Endothelial cell (in vitro differentiated cells): ENCODE measurements around the gene PTPN4. TPM values are rescaled to one million over a fixed set of nuclear protein-coding genes. Genes with fewer than 3 reads are reported as not detected.

Experiments
- DNase-seq: peaks from one replicate; pipeline ENCODE4 v3.0.0; 2021; ENCODE audit warnings: low spot score
- H3K27ac Mint-ChIP-seq: one replicate; pipeline ENCODE4 v1.8.0; 2021; ENCODE audit warnings: mixed read lengths, inconsistent platforms; ENCODE audit not compliant: unreplicated experiment
- H3K27me3 Mint-ChIP-seq: one replicate; pipeline ENCODE4 v1.8.0; 2021; ENCODE audit warnings: mild to moderate bottlenecking, moderate library complexity, mixed read lengths, inconsistent platforms; ENCODE audit not compliant: unreplicated experiment
- H3K36me3 Mint-ChIP-seq: one replicate; pipeline ENCODE4 v1.8.0; 2021; ENCODE audit warnings: mild to moderate bottlenecking, low read depth, mixed read lengths, inconsistent platforms; ENCODE audit not compliant: unreplicated experiment
- H3K4me1 Mint-ChIP-seq: one replicate; pipeline ENCODE4 v1.8.0; 2021; ENCODE audit warnings: mild to moderate bottlenecking, mixed read lengths, inconsistent platforms; ENCODE audit not compliant: unreplicated experiment
- H3K4me3 Mint-ChIP-seq: one replicate; pipeline ENCODE4 v1.8.0; 2021; ENCODE audit warnings: mild to moderate bottlenecking, mixed read lengths, inconsistent platforms; ENCODE audit not compliant: unreplicated experiment
- H3K9me3 Mint-ChIP-seq: one replicate; pipeline ENCODE4 v1.8.0; 2021; ENCODE audit warnings: mixed read lengths, inconsistent platforms; ENCODE audit not compliant: unreplicated experiment
- total RNA-seq: library from RNA; stranded (reverse); fragmentation: NEBNext Ultra II Directional; extraction: Animal tissue kit (Norgen Biotek cat#: 25700); gene quantifications from one replicate; pipeline ENCODE4 v1.2.1, GENCODE V29; 2021; ENCODE audit not compliant: unreplicated experiment
- TF ChIP-seq, protein P1 (sequence below): fragments of 200-600 bp; sonication (generic); IDR thresholded peaks from one replicate; pipeline ENCODE4 v1.5.0; 2021; ENCODE audit warnings: antibody characterized with exemption; ENCODE audit not compliant: unreplicated experiment

Gene PTPN4
- total RNA-seq, 1 donor from 2014 or later, result 51.0 TPM

DNA sequence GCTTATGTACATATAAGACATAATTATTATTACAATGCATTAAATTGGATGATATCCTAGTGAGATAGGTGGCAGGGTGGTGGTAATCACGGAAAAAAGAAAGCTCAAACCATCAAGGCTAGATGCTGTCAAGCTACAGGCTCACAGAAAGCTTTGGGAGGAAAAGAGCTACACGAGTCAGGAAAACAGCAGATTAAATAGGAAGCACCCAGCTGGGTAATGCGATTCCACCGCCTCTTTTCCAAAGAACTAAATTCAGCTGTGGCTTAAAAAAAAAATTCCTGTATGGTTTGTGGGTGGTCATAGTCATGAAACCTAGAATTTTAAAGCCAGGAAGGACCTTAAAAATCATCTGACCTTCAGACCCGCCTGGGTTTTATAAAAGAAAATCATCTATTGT, 23.7 kb upstream of the PTPN4 start:
- H3K27me3 Mint-ChIP-seq, result peaks cover 6% of the 10 kb centered on the region
- H3K27ac Mint-ChIP-seq, result no peak overlapping the region
- no peaks in the 10 kb centered on the region for H3K9me3 Mint-ChIP-seq
- no peak for DNase-seq
- no peak overlapping the region for H3K4me3 Mint-ChIP-seq
- peaks cover 26% of the 10 kb centered on the region for H3K4me1 Mint-ChIP-seq
- TF ChIP-seq, protein P1, sequence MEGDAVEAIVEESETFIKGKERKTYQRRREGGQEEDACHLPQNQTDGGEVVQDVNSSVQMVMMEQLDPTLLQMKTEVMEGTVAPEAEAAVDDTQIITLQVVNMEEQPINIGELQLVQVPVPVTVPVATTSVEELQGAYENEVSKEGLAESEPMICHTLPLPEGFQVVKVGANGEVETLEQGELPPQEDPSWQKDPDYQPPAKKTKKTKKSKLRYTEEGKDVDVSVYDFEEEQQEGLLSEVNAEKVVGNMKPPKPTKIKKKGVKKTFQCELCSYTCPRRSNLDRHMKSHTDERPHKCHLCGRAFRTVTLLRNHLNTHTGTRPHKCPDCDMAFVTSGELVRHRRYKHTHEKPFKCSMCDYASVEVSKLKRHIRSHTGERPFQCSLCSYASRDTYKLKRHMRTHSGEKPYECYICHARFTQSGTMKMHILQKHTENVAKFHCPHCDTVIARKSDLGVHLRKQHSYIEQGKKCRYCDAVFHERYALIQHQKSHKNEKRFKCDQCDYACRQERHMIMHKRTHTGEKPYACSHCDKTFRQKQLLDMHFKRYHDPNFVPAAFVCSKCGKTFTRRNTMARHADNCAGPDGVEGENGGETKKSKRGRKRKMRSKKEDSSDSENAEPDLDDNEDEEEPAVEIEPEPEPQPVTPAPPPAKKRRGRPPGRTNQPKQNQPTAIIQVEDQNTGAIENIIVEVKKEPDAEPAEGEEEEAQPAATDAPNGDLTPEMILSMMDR, result no peak
- no peaks in the 10 kb centered on the region for H3K36me3 Mint-ChIP-seq

DNA sequence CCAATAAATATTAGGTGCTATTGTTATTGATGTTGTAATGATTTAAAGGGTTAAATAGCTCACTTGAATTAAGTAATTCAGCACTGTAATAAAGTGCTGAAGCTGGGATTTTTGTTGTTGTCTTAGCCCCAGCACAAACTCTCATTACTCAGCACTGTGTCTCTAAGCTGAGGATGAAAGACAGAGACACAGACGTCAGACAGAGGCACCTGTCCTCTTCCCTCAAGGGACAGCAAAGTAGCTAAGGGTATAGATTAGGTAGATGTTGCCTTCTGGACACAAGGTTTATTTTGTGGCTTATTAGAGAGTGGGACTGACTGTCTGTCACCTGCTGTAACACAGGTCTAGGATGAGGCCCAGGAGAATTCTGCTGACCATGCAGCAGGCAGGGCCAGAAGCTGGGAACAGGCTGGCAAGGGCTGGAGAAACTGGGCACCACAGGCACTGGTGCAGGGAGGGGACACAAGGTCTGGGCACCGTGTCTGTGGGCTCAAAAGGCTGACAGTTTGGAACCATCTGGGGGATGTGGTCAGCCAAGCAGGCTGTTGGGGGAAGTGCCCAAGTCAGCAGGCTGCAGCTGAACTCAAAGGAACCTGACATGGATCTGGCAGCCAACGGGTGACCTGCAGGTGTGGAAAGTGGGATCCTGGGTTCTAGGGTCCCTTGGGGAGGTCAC, 20.0 kb upstream of the PTPN4 start:
- no peak for DNase-seq
- Mint-ChIP-seq H3K27ac (no peak overlapping the region), H3K36me3 (no peaks in the 10 kb centered on the region), H3K9me3 (no peaks in the 10 kb centered on the region), H3K4me1 (peaks cover 15% of the 10 kb centered on the region), H3K27me3 (no peaks in the 10 kb centered on the region), H3K4me3 (no peak overlapping the region)
- TF ChIP-seq, protein P1, result no peak

DNA sequence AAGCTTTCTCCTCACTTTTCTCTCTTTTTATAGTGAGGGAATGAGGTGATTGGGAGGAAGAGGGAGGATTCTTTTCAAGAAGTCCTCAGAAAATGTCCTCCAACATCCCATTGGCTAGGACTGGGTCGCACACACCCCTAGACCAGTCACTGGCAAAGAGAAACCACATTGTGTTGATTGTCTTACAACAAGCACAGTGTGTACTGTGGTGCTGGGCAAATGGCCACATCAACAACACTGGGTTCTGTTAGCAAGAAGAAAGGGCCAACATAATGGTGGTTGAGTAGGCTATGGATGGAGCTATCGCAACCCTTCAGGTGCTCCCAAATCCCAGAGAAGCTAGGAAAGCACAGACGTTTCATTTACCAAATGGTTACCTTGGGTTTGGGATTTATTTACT, 18.7 kb upstream of the PTPN4 start:
- Mint-ChIP-seq H3K4me1 (peaks cover 4% of the 10 kb centered on the region), H3K27me3 (no peaks in the 10 kb centered on the region), H3K36me3 (no peaks in the 10 kb centered on the region), H3K9me3 (no peaks in the 10 kb centered on the region), H3K4me3 (no peak overlapping the region), H3K27ac (no peak overlapping the region)
- TF ChIP-seq, protein P1, result no peak
- no peak for DNase-seq

DNA sequence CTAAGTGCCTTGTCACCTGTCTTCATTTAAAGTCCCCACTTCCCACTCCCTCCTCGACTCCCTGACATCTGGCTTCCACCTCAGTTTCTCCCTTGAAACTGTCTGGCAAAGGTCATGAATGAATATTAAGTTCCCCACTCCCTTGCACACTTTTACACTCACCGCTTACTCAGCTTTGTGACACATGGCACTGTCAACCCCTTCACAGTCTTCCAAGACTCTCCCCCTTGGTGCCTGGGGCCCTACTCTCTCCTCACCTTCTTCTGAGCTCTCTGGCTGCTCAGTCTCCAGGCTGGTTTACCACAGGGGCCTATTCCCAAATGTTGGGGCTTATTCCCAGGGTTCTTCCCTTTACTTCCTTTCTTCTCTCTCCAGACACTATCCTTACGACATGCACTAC, 17.9 kb upstream of the PTPN4 start:
- Mint-ChIP-seq H3K36me3 (no peaks in the 10 kb centered on the region), H3K27me3 (no peaks in the 10 kb centered on the region), H3K9me3 (no peaks in the 10 kb centered on the region), H3K27ac (no peak overlapping the region), H3K4me3 (no peak overlapping the region), H3K4me1 (no peaks in the 10 kb centered on the region)
- TF ChIP-seq, protein P1, result no peak
- no peak for DNase-seq

DNA sequence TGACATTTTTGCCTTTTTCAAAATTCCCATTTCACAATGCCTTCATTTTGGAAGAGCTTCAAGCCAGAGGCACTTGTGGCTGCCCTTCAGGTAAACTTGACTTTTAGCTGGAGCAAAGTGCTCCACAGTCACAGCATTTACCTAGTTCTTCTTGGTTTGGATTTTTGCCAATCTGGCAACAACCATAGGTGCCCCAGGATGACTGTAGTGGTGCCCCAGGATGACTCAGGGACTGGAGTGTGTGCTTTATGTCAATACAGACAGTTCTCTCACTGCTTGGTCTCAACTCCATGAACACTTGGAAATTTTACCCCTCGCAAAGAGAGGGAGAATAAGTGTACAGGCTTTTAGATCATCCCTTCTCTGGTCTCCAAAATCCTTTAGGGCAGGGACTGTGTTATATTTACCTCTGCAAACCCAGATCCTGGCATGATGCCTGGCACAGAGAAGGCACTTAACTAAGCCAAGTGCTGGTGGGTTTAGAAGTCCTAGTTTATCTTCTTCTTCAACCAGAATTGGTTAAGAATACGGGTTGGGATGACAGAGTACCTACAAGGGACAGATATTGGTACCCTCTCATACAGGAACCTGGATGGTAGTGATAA, 15.3 kb upstream of the PTPN4 start:
- H3K4me3 Mint-ChIP-seq, result no peak overlapping the region
- DNase-seq, result no peak
- H3K27me3 Mint-ChIP-seq, result no peaks in the 10 kb centered on the region
- H3K36me3 Mint-ChIP-seq, result no peaks in the 10 kb centered on the region
- TF ChIP-seq, protein P1, result no peak
- no peak overlapping the region for H3K27ac Mint-ChIP-seq
- no peaks in the 10 kb centered on the region for H3K9me3 Mint-ChIP-seq
- H3K4me1 Mint-ChIP-seq, result no peaks in the 10 kb centered on the region
